ENCODE results near the gene MYG1.

DNA sequence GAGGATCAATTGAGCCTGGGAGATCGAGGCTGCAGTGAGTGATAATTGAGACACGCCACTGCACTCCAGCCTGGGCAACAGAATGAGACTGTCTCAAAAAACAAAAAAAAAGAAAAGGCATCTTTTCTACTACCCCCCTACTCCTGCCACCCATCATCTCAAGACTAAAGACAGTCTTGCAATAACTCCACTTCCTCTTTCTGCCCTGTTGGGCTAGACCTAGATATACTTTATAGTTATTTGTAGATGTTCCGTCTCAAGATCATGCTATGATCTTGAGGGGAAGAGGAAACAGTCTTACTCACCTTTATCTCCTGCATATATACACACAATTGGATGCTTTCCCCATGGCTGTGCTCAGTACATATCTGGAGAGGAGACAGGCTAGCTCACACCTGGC is 43.5 kb upstream of the MYG1 start:
- no peak for TF ChIP-seq MAZ (IDR thresholded peaks at IDR 0.05; ENCODE audit: borderline replicate concordance, low read depth, low read length)
- TF ChIP-seq, protein P1, sequence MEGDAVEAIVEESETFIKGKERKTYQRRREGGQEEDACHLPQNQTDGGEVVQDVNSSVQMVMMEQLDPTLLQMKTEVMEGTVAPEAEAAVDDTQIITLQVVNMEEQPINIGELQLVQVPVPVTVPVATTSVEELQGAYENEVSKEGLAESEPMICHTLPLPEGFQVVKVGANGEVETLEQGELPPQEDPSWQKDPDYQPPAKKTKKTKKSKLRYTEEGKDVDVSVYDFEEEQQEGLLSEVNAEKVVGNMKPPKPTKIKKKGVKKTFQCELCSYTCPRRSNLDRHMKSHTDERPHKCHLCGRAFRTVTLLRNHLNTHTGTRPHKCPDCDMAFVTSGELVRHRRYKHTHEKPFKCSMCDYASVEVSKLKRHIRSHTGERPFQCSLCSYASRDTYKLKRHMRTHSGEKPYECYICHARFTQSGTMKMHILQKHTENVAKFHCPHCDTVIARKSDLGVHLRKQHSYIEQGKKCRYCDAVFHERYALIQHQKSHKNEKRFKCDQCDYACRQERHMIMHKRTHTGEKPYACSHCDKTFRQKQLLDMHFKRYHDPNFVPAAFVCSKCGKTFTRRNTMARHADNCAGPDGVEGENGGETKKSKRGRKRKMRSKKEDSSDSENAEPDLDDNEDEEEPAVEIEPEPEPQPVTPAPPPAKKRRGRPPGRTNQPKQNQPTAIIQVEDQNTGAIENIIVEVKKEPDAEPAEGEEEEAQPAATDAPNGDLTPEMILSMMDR (conservative IDR thresholded peaks at IDR 0.05; ENCODE audit: low read depth, low read length): no peak
- no peak for TF ChIP-seq MAFK (IDR thresholded peaks at IDR 0.05; ENCODE audit: low read depth, low read length)
- no peak for TF ChIP-seq RCOR1 (IDR thresholded peaks at IDR 0.05; ENCODE audit: insufficient replicate concordance, low read length)
- no peak for TF ChIP-seq POLR2A (IDR thresholded peaks at IDR 0.05; ENCODE audit: low read depth, low read length)

All from IMR-90 (cell line).